ENCODE measurements around the gene MCC. TPM values are rescaled to one million over a fixed set of nuclear protein-coding genes. Genes with fewer than 3 reads are reported as not detected.
A peak's percentile ranks its signal among the peaks of the same experiment; 100 is the strongest.

MCC gene
- 1 to 10 TPM; 2.9 to 3.3 TPM for total RNA-seq

GRCh38 chr5:113487781-113488644, at the start of gene MCC:
TSS of gene MCC (minus strand) at chr5:113488453.
- POLR2A ChIA-PET = no interaction called here

GRCh38 chr5:113531481-113532159, 43.4 kb upstream of the MCC start:
- POLR2A ChIA-PET = no interaction called here
- Mint-ChIP-seq H3K27ac (no peak overlapping the region), H3K36me3 (ENCODE audit: low read depth) (peaks cover 49% of the 10 kb centered on the region), H3K9me3 (peaks cover 16% of the 10 kb centered on the region), H3K4me3 (no peak overlapping the region), H3K4me1 (no peaks in the 10 kb centered on the region), H3K27me3 (no peaks in the 10 kb centered on the region)
- CTCF ChIA-PET = no interaction called here
- DNase-seq = no peak

More at GRCh38 chr5:113487781-113488644, at the start of gene MCC:
- Mint-ChIP-seq H3K27me3 (peaks cover 83% of the 10 kb centered on the region), H3K4me3 (peak within 1 kb of the TSS; percentile 65), H3K9me3 (peaks cover 23% of the 10 kb centered on the region), H3K36me3 (ENCODE audit: low read depth) (peaks cover 14% of the 10 kb centered on the region), H3K27ac (no peak within 1 kb of the TSS), H3K4me1 (peaks cover 25% of the 10 kb centered on the region)
- peak; percentile 39 for DNase-seq
- CTCF ChIA-PET = no interaction called here

- peaks cover 20% of the 10 kb centered on the region for H3K4me1 Mint-ChIP-seq
- peaks cover 34% of the 10 kb centered on the region for H3K36me3 Mint-ChIP-seq (ENCODE audit: low read depth)
- H3K27ac Mint-ChIP-seq = no peak overlapping the region
- H3K9me3 Mint-ChIP-seq = peaks cover 16% of the 10 kb centered on the region
- no peak for DNase-seq
- ChIA-PET POLR2A (no interaction called here), CTCF (no interaction called here)
- H3K4me3 Mint-ChIP-seq = no peak overlapping the region
- no peaks in the 10 kb centered on the region for H3K27me3 Mint-ChIP-seq
Observed at GRCh38 chr5:113527746-113528145, 39.5 kb upstream of the MCC start.

DNA sequence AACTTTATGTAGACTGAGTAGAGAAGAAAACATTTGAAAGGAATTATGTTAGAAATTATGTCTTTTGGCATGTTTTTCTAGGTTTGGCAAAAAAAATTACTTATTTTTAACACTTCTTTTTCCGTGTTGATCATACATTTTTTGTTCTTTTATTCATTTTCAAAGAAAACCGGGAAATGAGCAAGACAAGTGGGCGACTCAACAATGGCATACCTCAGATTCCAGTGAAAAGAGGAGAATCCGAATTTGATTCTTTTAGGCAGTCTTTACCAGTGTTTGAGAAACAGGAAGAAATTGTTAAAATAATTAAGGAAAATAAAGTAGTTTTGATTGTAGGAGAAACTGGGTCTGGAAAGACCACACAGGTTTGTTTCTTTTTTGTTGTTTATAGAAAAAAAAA, 38.2 kb upstream of the MCC start:
- DNase-seq = no peak
- POLR2A ChIA-PET = no interaction called here
- Mint-ChIP-seq H3K27me3 (no peaks in the 10 kb centered on the region), H3K4me3 (no peak overlapping the region), H3K9me3 (peaks cover 13% of the 10 kb centered on the region), H3K4me1 (peaks cover 22% of the 10 kb centered on the region), H3K36me3 (ENCODE audit: low read depth) (peaks cover 24% of the 10 kb centered on the region), H3K27ac (no peak overlapping the region)
- CTCF ChIA-PET = no interaction called here

GRCh38 chr5:113524927-113525326, 36.7 kb upstream of the MCC start:
- Mint-ChIP-seq H3K27ac (peak overlapping the region; percentile 76), H3K9me3 (no peaks in the 10 kb centered on the region), H3K4me3 (no peak overlapping the region), H3K27me3 (no peaks in the 10 kb centered on the region), H3K4me1 (peaks cover 32% of the 10 kb centered on the region), H3K36me3 (ENCODE audit: low read depth) (peaks cover 22% of the 10 kb centered on the region)
- DNase-seq = no peak
- ChIA-PET POLR2A (interaction anchor here (0.6 kb wide), 1 partner anchor 504 kb away, joined by 3 read pairs; no protein-coding TSS in a partner anchor), CTCF (no interaction called here)

- POLR2A ChIA-PET = no interaction called here
- H3K4me1 Mint-ChIP-seq = peaks cover 34% of the 10 kb centered on the region
Observed at GRCh38 chr5:113523168-113523567, 34.9 kb upstream of the MCC start.

GRCh38 chr5:113520899-113521298, 32.6 kb upstream of the MCC start:
- no peaks in the 10 kb centered on the region for H3K9me3 Mint-ChIP-seq

More at GRCh38 chr5:113523168-113523567, 34.9 kb upstream of the MCC start:
- H3K27me3 Mint-ChIP-seq = no peaks in the 10 kb centered on the region
- CTCF ChIA-PET = no interaction called here
- no peak for DNase-seq
- H3K36me3 Mint-ChIP-seq (ENCODE audit: low read depth) = peaks cover 31% of the 10 kb centered on the region
- no peak overlapping the region for H3K27ac Mint-ChIP-seq
- H3K9me3 Mint-ChIP-seq = no peaks in the 10 kb centered on the region
- H3K4me3 Mint-ChIP-seq = no peak overlapping the region

GRCh38 chr5:113520429-113520828, 32.2 kb upstream of the MCC start:
- CTCF ChIA-PET = no interaction called here
- Mint-ChIP-seq H3K9me3 (no peaks in the 10 kb centered on the region), H3K27ac (no peak overlapping the region), H3K27me3 (no peaks in the 10 kb centered on the region), H3K4me1 (peaks cover 43% of the 10 kb centered on the region), H3K36me3 (ENCODE audit: low read depth) (peaks cover 42% of the 10 kb centered on the region), H3K4me3 (no peak overlapping the region)
- POLR2A ChIA-PET = no interaction called here
- DNase-seq = no peak

More at GRCh38 chr5:113520899-113521298, 32.6 kb upstream of the MCC start:
- peaks cover 41% of the 10 kb centered on the region for H3K4me1 Mint-ChIP-seq
- H3K27ac Mint-ChIP-seq = no peak overlapping the region
- no peak for DNase-seq
- no peak overlapping the region for H3K4me3 Mint-ChIP-seq
- no peaks in the 10 kb centered on the region for H3K27me3 Mint-ChIP-seq
- peaks cover 38% of the 10 kb centered on the region for H3K36me3 Mint-ChIP-seq (ENCODE audit: low read depth)
- POLR2A ChIA-PET = no interaction called here
- CTCF ChIA-PET = interaction anchor here (0.8 kb wide), 1 partner anchor 12 kb away, joined by 4 read pairs; no protein-coding TSS in a partner anchor

DNA sequence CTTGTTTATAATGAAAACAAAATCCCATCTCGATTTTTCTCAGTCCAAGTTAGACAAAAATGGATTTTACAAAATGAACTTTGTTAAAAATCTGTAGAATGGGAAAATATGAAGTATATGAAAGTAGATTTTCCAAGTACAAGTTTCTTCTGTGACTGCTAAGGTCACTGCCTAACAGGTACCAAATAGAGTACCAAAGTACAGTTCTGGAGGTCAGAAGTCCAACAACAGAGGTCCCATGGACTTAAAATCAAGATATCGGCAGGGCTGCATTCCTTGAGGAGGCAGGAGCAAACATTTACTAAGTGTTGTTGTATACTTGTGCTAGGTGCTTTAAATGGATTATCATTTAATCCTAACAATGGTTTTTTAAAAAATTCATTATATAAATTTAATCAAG, 31.2 kb upstream of the MCC start:
- Mint-ChIP-seq H3K4me3 (no peak overlapping the region), H3K4me1 (peaks cover 41% of the 10 kb centered on the region), H3K36me3 (ENCODE audit: low read depth) (peaks cover 41% of the 10 kb centered on the region), H3K27me3 (no peaks in the 10 kb centered on the region), H3K9me3 (no peaks in the 10 kb centered on the region), H3K27ac (no peak overlapping the region)
- DNase-seq = no peak
- CTCF ChIA-PET = no interaction called here
- POLR2A ChIA-PET = no interaction called here

- ChIA-PET POLR2A (no interaction called here), CTCF (no interaction called here)
- Mint-ChIP-seq H3K27me3 (no peaks in the 10 kb centered on the region), H3K36me3 (ENCODE audit: low read depth) (peaks cover 41% of the 10 kb centered on the region), H3K9me3 (no peaks in the 10 kb centered on the region), H3K4me3 (no peak overlapping the region), H3K4me1 (peaks cover 41% of the 10 kb centered on the region), H3K27ac (no peak overlapping the region)
- no peak for DNase-seq
Observed at GRCh38 chr5:113518884-113519283, 30.6 kb upstream of the MCC start.

GRCh38 chr5:113514289-113514635, 26.0 kb upstream of the MCC start:
- peak overlapping the region; percentile 90 for H3K4me3 Mint-ChIP-seq
- no peaks in the 10 kb centered on the region for H3K9me3 Mint-ChIP-seq
- ChIA-PET POLR2A (no interaction called here), CTCF (interaction anchor here (0.6 to 1.7 kb wide), 4 partner anchors 177 to 908 kb away, joined by 3 to 4 read pairs (median 4); no protein-coding TSS in a partner anchor)
- H3K27me3 Mint-ChIP-seq = peaks cover 11% of the 10 kb centered on the region
- no peak for DNase-seq
- H3K27ac Mint-ChIP-seq = peak overlapping the region; percentile 89
- H3K4me1 Mint-ChIP-seq = peaks cover 27% of the 10 kb centered on the region
- H3K36me3 Mint-ChIP-seq (ENCODE audit: low read depth) = peaks cover 26% of the 10 kb centered on the region

GRCh38 chr5:113513384-113514288, 25.4 kb upstream of the MCC start, which contains the start of gene YTHDC2:
TSS of gene YTHDC2 (plus strand) at chr5:113513694. CDS start at chr5:113513896, 202 bp downstream.
- Mint-ChIP-seq H3K9me3 (no peaks in the 10 kb centered on the region), H3K4me3 (peak within 1 kb of the TSS; percentile 90), H3K27me3 (peaks cover 16% of the 10 kb centered on the region), H3K4me1 (peaks cover 27% of the 10 kb centered on the region), H3K27ac (peak within 1 kb of the TSS; percentile 89), H3K36me3 (ENCODE audit: low read depth) (peaks cover 21% of the 10 kb centered on the region)
- ChIA-PET POLR2A (no interaction called here), CTCF (interaction anchor here (0.6 to 1.7 kb wide), 5 partner anchors 11 to 909 kb away, joined by 3 to 4 read pairs (median 4); no protein-coding TSS in a partner anchor)
- peak; percentile 86 for DNase-seq

Measured in activated CD4-positive, alpha-beta T cell treated with anti-CD3 and anti-CD28 coated beads, Interleukin-2, amount 10 ng/mL, durations not matched to agents 7 days and 5 days (primary cell).